ENCODE measurements around the gene AKNA.

Gene AKNA

DNA sequence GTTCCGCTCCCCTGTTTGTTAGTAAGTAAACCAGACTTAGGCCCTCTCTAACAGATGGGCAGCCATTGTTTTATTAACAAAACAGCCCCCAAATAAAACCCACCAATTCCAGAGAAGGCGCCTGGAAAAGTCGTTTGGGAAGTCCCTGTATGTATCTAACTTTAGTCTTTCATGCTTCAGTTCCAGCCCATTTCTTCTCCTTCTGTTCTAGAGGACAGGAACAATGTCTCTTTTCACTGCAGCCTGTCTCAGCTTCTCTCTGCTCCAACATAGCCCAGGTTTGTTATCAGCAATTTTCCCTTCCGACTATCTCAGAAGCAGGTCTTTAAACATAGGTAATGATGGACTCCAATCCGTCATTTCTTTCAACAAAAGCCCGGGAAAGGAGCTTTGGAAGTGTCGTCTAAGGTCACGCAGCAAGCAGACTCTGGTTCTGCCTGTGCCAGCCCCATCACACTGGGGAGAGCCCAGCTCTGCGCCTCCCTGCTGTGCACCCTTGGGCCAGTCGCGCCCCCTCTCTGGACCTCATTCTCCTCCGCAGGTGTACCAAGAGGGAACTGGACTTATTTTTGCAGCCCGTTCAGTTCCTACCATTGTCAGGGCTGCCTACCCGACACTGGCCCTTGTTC lies 9.6 kb upstream of the AKNA start:
- DNase-seq (ENCODE audit: low spot score in 2 of 2) = no peak
- in situ Hi-C loops (cut with MboI; ENCODE audit: low sequenced_read_pairs) = no loop called here
- Histone ChIP-seq H3K36me3 (replicated peaks) (no peaks in the 10 kb centered on the region), H3K4me3 (peak overlapping the region; percentile 75), H3K9me3 (no peaks in the 10 kb centered on the region), H3K4me1 (peaks cover 6% of the 10 kb centered on the region), H3K27me3 (ENCODE audit: low read depth) (no peaks in the 10 kb centered on the region)

DNA sequence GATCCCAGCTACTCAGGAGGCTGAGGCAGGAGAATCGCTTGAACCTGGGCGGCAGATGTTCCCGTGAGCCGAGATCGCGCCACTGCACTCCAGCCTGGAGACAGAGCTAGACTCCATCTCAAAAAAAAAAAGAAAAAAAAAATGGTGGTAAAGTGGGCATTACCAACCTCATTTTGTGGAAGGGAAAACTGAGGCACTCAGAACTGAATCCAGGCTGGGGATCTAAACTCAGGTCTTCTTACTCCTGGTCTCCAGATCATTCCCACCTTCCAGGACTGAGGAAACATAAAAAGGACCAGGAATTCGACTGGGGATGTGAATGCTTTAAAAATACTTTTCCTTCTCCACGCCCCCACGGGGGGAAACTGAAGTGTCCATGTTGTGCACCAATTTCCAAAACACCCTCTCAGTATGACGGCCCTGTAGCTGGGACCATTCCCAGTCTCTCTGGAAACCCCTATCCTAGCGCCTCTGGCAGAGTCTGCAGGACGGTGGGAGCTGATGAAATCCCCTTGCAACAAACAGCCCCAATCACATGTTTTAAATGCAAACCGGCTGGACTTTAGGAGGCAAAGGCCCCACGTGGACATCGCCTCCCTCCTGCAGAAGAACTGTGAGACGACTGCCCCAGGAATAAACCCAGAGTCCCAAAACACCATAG lies 8.9 kb upstream of the AKNA start:
- Histone ChIP-seq H3K36me3 (replicated peaks) (no peaks in the 10 kb centered on the region), H3K4me3 (peak overlapping the region; percentile 75), H3K27me3 (ENCODE audit: low read depth) (no peaks in the 10 kb centered on the region), H3K4me1 (peaks cover 6% of the 10 kb centered on the region), H3K9me3 (no peaks in the 10 kb centered on the region)
- in situ Hi-C loops (cut with MboI; ENCODE audit: low sequenced_read_pairs) = no loop called here
- peak in 1 of 2 experiments; percentile 50 for DNase-seq (ENCODE audit: low spot score in 2 of 2)

DNA sequence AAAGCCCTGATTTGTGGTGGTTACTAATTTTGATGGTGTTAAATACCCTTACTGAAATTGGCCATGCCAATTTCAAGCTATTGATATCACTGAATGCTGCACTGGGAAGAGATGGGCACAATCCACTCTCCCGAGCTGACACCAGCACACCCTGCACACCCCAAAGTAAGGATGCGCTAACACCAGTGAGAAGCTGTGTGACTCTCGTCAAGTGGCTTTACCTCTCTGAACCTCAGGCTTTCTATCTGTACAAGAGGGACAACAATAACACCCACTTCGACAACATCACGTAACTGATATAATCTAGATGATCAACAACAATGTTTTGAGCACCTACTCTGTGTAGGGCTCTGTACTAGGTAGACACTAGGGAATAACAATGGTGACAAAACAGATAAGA lies 8.0 kb upstream of the AKNA start:
- Histone ChIP-seq H3K4me1 (peaks cover 6% of the 10 kb centered on the region), H3K9me3 (no peaks in the 10 kb centered on the region), H3K36me3 (replicated peaks) (no peaks in the 10 kb centered on the region), H3K4me3 (no peak overlapping the region), H3K27me3 (ENCODE audit: low read depth) (no peaks in the 10 kb centered on the region)
- DNase-seq (ENCODE audit: low spot score in 2 of 2) = no peak
- in situ Hi-C loops (cut with MboI; ENCODE audit: low sequenced_read_pairs) = no loop called here

DNA sequence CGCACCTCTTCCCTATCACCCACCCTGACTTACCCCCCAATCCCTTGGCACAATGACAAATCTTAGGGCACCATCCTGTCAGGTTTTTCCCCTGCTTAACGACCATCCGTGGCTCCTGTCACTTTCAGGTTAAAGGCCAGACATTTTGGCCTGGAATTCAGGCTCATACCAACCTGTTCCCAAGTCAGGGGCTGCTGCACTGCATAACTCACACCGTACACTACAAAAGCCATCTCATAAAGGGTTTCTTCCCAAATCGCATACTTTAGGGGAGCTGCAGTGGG lies 7.5 kb upstream of the AKNA start:
- H3K4me1 ChIP-seq = peaks cover 6% of the 10 kb centered on the region
- no peaks in the 10 kb centered on the region for H3K27me3 ChIP-seq (ENCODE audit: low read depth)
- H3K4me3 ChIP-seq = no peak overlapping the region
- in situ Hi-C loops (cut with MboI; ENCODE audit: low sequenced_read_pairs) = no loop called here
- DNase-seq (ENCODE audit: low spot score in 2 of 2) = no peak
- H3K36me3 ChIP-seq (replicated peaks) = no peaks in the 10 kb centered on the region
- H3K9me3 ChIP-seq = no peaks in the 10 kb centered on the region

DNA sequence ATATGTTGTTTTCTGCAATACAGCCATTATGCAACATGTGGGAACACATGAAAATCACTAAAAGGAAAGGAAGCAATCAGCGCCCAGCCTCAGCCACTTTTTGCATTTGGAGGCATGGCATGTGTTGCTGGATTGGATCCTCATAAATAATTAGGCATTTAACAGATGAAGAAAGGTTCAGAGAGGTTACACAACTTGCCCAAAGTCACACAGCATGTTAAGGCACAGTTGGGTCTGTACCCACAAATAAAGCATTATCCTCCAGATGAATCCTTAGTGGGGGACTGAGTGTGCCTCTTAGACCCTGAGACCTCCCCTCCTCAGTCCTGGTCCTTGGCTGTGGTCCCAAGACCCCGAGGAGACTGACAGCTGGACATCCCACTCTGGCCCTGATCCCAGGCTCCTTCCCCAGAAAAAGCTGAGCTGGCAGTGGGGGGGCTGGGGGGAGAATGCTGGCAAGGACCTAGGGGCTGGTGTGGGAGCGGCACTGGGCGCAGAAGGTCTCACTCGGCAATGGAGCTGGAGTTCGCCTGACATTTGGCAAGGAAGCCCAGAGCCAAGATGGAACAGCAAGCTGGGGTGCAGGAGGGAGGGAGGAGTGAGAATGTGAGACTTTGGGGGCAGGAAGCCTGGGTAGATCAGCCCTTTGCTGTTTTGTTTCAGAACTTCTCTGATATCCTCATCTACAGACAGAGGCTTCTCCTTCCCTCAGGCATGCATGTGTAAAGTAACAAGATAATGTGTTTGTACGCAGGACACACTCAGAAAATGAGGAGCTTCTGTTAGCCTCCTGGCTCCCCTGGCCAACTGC lies 6.9 kb upstream of the AKNA start:
- Histone ChIP-seq H3K4me1 (peaks cover 6% of the 10 kb centered on the region), H3K4me3 (no peak overlapping the region), H3K9me3 (no peaks in the 10 kb centered on the region), H3K36me3 (replicated peaks) (no peaks in the 10 kb centered on the region), H3K27me3 (ENCODE audit: low read depth) (no peaks in the 10 kb centered on the region)
- in situ Hi-C loops (cut with MboI; ENCODE audit: low sequenced_read_pairs) = no loop called here
- DNase-seq (ENCODE audit: low spot score in 2 of 2) = no peak

DNA sequence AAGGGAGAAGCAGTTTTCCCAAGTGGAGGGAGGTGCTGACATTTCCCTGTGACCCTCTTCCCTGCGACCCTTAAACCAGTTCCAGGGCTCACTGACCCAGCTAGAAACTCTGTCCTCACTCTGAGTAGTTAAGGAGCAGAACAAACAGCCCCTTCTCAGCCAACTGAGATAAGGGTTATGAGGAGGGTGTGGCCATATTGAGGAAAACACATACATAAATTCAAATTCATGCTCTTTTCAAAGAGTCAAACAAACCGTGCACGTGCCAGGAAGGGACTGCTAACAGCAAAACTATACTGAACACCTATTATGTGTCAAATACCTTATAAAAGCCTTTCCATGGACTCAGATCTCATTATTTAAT lies 4.9 kb upstream of the AKNA start:
- in situ Hi-C loops (cut with MboI; ENCODE audit: low sequenced_read_pairs) = no loop called here
- Histone ChIP-seq H3K4me3 (no peak overlapping the region), H3K4me1 (peaks cover 6% of the 10 kb centered on the region), H3K9me3 (no peaks in the 10 kb centered on the region), H3K27me3 (ENCODE audit: low read depth) (no peaks in the 10 kb centered on the region), H3K36me3 (replicated peaks) (no peaks in the 10 kb centered on the region; the same call in 1 of the 2 replicates)
- DNase-seq (ENCODE audit: low spot score in 2 of 2) = no peak

DNA sequence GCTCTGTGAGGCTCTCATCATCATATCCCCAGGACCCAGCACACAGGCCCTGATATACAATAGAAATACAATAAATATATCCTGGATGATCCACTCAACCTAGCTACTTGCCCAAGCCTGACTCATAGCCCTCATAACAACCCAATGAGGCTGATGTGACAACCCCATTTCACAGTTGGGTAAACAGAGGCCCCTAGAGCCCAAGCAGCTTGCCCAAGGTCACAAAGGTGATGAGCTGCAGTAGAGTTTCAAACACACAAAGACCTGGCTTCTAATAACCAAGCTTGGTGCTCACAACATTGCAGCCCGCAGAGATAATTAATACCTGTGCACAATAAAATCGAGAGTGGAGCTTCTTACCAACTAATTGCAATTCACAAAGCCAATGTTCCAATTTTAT lies 3.2 kb upstream of the AKNA start:
- H3K4me3 ChIP-seq = no peak overlapping the region
- no peak for DNase-seq (ENCODE audit: low spot score in 2 of 2)
- in situ Hi-C loops (cut with MboI; ENCODE audit: low sequenced_read_pairs) = no loop called here
- H3K4me1 ChIP-seq = no peaks in the 10 kb centered on the region
- no peaks in the 10 kb centered on the region for H3K9me3 ChIP-seq
- no peaks in the 10 kb centered on the region for H3K27me3 ChIP-seq (ENCODE audit: low read depth)
- no peaks in the 10 kb centered on the region; the same call in 1 of the 2 replicates for H3K36me3 ChIP-seq (replicated peaks)

DNA sequence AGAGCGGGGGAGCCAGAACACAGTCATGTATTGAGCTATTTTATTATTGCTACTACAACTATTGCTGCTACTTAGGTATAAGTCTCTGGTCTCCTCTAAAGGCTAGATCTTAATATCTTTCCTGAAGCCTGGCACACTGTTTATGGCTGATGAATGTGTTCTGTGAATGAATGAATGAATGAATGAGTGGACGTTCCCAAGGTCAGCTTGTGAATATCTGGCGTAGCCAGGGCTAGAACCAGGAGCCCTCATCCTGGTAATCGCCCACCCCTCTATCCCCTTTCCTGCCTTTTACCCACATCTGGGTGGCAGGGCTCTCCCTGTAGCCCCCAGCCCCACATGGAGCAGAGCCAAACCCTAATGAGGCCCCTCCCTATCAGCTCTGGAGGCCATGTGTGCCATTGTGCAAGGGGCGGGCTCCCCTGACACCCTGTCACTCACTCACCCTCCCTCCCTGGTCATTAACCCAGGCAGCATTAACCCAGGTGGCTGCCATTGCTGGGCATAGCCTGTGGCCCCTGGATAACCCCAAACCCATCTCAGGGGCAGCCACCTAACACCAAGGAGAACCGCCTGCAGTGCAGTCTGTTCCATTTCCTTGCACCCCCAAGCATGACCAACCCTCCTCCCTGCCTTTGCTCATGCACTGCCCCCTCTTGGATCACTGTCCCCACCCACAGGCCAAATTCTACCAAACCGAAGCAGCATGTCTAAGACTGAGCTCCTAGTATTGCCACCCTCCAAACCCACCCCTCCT lies 2.0 kb upstream of the AKNA start:
- DNase-seq (ENCODE audit: low spot score in 2 of 2) = no peak
- Histone ChIP-seq H3K27me3 (ENCODE audit: low read depth) (no peaks in the 10 kb centered on the region), H3K36me3 (replicated peaks) (no peaks in the 10 kb centered on the region; the same call in 1 of the 2 replicates), H3K9me3 (no peaks in the 10 kb centered on the region), H3K4me3 (no peak overlapping the region), H3K4me1 (no peaks in the 10 kb centered on the region)
- in situ Hi-C loops (cut with MboI; ENCODE audit: low sequenced_read_pairs) = no loop called here

DNA sequence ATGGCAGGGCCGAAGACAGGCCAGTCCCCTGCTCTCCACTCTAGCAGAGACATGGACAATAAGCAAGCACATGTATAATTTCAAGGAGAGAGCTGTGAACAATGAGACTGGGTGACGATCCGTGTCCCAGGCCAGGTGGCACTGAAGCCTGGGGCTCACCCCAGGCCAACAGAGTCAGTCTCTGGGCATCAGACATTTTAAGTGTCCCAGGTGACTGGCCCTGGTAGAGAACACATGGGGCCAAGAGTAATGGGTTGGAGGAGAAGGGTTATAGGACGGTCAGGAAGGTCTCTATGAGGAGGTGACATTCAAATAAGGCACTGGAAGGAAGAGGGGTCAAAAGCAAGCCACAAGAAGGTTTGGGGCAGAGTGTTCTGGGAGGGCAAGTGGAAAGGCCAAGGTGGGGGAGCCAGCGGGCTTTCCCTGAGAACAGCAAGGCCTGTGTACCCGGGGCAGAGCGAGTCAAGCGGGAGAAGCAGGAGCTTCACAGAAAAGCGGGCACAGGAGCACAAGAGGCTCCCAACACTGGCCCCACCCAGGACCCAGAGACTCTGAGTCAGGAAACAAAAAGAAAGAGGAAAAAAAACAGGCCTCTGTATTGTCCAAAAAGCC lies 1.1 kb upstream of the AKNA start:
- H3K9me3 ChIP-seq = no peaks in the 10 kb centered on the region
- H3K4me3 ChIP-seq = no peak overlapping the region
- no peaks in the 10 kb centered on the region for H3K4me1 ChIP-seq
- H3K27me3 ChIP-seq (ENCODE audit: low read depth) = no peaks in the 10 kb centered on the region
- in situ Hi-C loops (cut with MboI; ENCODE audit: low sequenced_read_pairs) = no loop called here
- DNase-seq (ENCODE audit: low spot score in 2 of 2) = no peak
- peaks cover 4% of the 10 kb centered on the region for H3K36me3 ChIP-seq (replicated peaks)

DNA sequence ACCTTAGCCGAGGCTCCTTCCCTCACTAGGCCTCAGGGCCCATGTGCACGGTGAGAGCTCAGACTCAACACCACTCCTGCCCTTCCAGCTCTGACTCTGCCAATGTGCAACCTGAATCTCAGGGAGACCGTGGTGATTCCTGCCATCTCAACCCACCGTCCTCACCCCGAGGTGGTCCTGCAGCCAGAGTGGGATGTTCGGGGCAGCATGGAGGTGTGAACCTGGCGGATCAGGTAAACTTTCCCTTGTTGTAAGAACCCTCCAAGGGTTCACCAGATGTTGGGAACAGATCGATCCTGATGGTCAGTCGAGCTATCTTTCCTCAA lies 538 bp upstream of the AKNA start:
- Histone ChIP-seq H3K4me1 (no peaks in the 10 kb centered on the region), H3K36me3 (replicated peaks) (peaks cover 4% of the 10 kb centered on the region), H3K9me3 (no peaks in the 10 kb centered on the region), H3K4me3 (no peak overlapping the region), H3K27me3 (ENCODE audit: low read depth) (no peaks in the 10 kb centered on the region)
- DNase-seq (ENCODE audit: low spot score in 2 of 2) = no peak
- in situ Hi-C loops (cut with MboI; ENCODE audit: low sequenced_read_pairs) = no loop called here

DNA sequence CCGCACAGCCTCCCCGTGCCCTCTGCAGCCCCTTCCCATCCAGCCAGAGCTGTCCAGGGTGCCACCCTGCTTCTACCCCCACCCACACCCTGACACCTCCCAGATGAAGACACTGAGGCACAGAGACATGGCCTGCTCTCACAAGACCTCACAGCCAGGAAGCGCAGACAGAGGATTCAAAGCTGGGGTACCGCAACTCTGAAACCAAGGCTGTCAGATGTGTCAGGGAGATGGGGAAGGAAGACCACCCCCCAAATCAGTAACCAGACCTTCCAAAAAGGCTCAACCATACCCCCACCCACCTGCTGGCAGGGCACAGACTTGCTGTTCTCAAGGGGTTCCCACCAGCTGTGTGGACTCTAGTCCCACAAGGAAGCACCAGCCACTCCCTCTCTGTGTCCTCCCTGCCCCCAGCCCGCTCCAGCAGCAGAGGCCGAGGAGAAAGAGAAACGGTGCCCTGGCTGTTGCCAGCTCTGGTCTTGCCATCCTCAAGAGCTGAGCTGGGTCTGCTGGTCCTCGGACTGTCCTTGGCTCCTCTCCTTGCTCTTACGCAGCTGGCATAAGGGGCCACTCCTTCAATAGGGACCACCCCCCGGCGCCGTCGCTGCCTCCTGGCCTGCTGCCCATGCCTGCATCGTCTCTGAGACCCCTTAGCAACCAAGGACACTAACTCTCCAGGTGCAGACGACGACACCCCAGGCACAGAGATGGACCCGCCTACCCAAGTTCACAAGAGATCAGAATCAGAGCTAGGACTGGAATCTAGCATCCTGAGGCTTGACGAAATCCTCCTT lies 699 bp downstream of the AKNA start:
- H3K36me3 ChIP-seq (replicated peaks) = peaks cover 4% of the 10 kb centered on the region
- DNase-seq (ENCODE audit: low spot score in 2 of 2) = no peak
- in situ Hi-C loops (cut with MboI; ENCODE audit: low sequenced_read_pairs) = no loop called here
- H3K4me3 ChIP-seq = no peak overlapping the region
- H3K27me3 ChIP-seq (ENCODE audit: low read depth) = no peaks in the 10 kb centered on the region
- no peaks in the 10 kb centered on the region for H3K9me3 ChIP-seq
- H3K4me1 ChIP-seq = no peaks in the 10 kb centered on the region

DNA sequence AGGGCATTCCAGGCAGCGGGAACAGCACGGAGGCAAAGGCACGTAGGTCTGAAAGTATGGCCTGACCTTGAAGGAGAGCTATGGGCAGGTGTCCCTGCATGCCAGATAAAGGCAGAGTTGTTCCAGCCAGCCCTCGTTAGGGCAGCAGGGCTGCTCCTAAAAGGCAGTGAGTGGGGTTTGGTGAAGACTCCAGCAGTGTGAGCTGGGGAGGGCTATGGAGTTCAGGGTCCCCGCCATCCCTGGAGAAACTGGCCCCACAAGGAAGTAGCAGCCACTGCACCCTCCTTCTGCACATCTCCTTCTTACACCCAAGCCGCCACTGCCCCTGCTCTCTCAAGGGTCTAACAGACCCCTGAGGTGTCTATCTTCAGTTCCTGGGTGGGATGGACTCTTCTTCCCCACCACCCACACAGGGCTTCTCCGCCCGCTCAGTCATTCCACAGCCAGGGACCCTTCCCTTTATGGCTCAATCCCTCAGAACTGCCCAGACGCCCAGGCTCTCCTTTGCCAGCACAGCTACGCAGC lies 1.4 kb downstream of the AKNA start:
- Histone ChIP-seq H3K4me1 (no peaks in the 10 kb centered on the region), H3K27me3 (ENCODE audit: low read depth) (no peaks in the 10 kb centered on the region), H3K36me3 (replicated peaks) (peaks cover 4% of the 10 kb centered on the region), H3K9me3 (no peaks in the 10 kb centered on the region), H3K4me3 (no peak overlapping the region)
- DNase-seq (ENCODE audit: low spot score in 2 of 2) = no peak
- in situ Hi-C loops (cut with MboI; ENCODE audit: low sequenced_read_pairs) = no loop called here
